ENCODE data around the gene KIF18B.

GRCh38 chr17:44948315-44948795 is 782 bp upstream of the KIF18B start:
- TF ChIP-seq POLR2A (IDR thresholded peaks at IDR 0.05) (no peak), CTCF (IDR thresholded peaks at IDR 0.05) (no peak)
